ENCODE data around the gene ARHGAP45.

The ARHGAP45 gene

DNA sequence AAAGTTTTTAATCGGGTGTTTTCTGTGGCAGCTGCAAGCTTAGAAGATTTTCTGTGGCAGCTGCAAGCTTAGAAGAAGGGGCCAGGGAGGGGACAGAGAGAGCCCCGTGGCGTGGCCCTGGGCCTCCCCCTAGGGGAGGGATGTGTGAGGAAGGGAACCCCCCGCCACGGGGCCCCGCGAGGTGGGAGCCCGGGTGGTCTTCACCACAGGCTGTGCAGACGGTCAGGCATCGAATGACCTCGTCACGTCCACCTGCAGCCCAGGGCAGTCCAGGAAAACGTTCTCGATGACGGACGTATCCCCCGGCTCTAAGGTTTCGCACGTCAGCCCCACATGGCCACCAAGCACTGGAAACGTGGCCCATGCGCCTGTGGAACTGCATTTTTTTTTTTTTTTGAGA lies 19.6 kb downstream of the ARHGAP45 start:
- no peak for DNase-seq (ENCODE audit: low spot score)

DNA sequence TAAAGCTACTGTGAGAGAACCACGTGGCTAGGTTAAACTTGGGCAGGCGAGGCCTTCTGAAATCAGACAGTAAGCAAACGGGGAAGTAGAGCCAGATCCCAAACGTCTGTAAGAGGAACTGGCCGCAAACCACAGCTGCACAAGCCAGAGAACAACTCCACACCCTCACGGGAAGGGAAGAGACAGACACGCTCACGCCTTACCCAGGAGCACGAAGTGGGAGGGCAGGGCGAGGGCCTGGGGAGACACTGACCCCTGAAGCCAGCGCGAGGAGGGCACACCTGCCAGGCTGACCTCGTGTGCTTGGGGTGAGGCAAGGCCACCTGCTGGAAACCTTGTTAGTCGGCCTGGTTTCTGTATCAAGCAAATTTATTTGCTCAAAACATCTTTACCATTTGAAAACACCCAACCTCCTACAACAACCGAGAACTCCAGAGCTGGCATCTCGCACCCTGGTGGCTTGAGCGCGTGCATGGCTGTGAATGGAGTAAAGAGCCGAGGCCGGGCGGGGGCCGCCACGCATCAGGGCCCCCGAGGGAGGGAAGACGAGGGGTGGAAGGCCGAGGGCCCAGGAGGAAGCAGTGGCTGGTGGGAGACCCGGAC lies 20.9 kb downstream of the ARHGAP45 start:
- no peak for DNase-seq (ENCODE audit: low spot score)

DNA sequence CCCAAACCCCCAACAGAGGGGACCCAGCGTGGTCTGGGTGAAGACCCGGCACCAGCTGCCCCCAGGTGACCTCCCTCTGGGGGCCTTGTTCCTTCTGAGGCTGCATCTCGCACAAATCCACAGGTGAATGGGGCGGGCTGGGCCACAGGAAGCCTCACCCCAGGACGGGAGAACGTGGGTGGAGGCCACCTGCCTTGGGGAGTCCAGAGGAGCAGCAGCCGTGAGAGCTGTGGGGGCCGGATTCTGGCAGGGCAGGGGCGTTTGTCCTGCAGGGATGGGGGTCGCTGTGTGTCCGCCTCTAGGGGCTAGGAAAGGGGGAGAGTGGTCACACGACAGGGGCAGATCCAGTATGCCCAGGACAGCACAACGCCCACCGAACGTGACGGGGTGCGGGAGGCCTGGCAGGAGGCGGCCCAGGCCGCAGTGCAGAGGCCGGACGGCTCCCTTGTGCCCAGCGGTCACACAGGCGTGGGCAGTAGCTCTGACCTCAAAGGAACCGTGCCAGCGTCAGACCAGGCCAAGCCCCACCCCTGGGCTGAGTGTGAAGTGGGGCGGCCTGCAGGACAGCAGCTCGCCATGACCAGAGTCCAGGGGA lies 21.5 kb downstream of the ARHGAP45 start:
- DNase-seq (ENCODE audit: low spot score), result no peak

DNA sequence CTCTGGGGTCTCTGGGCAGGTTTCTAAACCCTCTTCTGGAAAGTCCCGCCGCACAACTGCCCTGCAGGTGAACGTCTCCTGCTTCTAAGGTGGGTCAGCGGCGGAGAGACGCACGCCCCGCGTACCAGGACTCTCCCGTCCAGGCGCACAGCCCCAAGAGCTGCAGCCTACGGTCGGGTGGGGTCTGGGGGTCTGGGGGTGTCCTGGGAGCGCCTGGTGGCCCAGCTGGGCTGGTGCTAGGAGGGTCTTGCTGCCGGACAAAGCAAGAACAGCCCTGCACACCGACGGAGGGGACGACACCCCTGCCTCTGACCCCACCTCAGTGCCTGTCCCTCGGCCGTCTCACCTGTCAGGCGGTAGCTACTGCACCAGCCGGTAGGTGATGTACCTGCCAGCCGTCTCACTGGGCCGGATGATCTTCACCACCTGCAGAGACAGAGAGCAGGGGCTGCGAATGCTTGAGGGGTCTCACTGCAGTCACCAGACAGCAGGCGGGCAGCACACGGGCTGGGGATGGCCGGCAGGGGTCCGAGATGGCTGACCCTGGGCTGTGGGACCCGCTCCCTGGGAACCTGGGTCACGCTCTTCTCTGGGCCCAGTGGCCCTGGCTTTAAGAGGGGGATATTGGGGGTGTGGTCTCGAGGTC lies 22.3 kb downstream of the ARHGAP45 start:
- DNase-seq (ENCODE audit: low spot score), result no peak

DNA sequence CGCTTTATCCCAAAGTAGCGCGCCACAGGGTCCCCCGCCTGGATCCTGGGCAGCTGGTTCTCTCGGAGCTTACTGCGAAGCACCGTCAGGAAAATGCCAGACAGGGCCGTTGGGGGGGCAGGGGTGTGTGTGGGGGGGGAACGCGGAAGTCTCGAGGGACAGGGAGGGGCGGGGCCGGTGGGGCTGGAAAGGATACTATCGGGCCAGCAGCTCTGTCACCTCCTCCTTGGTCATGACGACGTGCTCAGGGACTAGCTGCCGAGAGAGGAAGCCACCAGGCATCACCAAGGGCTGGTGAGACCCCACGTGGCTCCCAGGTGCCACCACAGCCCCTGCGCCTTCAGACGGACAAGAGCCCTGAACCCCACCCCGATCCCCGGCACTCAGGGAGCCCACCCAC lies 22.9 kb downstream of the ARHGAP45 start:
- no peak for DNase-seq (ENCODE audit: low spot score)

DNA sequence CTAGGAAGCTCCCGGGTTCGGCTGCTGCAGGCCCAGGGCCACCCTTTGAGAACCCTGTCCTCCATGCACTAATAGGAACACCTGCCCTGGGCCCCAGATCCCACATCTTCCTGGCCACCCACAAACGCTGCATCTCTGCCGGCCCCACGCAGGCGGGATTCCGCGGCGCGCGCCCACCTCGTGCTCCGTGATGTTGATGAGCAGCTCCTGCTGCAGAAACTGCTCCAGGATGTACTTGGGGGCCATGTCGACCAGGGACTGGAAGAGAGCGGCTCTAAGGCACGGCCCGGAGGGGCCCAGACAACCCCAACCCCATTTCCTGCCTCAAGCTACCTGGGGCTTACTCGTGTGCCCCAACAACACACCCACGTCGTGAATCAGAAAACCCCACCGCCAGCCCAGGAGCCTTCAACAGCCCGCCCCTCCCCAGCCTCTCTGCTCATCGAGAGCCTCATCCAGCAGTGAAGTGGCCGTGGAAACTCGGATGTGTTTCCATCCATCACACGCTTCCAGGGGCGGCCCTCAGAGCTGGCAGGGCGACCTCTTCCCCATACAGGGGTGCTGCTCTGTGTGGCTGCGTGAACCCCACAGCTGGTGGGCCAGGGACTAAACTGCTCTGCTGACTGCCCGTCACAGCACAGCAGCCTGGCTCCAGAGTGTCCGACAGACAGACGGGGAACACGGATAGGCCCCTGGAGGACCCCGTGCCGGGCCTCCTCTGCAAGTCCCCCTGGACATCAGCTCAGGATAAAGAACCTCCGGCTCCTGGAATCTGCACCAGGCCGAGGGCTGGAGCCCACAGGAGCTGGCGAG lies 24.0 kb downstream of the ARHGAP45 start:
- no peak for DNase-seq (ENCODE audit: low spot score)

DNA sequence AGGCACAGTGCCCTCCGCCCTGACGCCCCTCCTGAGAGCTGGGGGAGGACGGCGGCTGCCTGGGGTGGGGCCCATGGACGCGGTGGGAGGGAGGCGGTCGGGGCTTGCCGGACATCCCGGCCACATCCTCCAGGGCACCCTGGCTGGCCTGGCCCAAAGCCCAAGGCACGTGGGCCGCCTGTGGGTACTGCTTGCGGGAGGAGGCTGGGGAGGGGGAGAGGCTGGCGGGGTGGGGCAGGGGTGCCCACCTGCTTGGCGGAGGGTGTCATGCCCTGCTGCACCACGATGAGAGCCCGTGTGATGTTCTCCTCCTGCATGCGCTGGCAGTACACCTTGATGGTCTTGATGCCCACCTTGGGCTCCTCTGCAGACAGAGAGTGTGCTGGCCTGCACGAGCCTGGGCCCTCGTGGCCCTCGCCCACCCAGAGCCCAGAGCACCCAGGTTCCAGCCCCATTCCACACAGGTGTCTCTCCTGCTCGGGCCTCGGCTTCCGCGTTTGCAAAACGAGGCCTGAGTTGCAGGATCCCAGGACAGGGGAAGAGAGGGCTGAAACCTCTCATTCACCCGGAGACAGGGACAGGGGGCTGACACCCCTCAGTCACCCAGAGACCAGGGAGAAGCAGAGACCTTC lies 24.7 kb downstream of the ARHGAP45 start:
- DNase-seq (ENCODE audit: low spot score), result no peak

DNA sequence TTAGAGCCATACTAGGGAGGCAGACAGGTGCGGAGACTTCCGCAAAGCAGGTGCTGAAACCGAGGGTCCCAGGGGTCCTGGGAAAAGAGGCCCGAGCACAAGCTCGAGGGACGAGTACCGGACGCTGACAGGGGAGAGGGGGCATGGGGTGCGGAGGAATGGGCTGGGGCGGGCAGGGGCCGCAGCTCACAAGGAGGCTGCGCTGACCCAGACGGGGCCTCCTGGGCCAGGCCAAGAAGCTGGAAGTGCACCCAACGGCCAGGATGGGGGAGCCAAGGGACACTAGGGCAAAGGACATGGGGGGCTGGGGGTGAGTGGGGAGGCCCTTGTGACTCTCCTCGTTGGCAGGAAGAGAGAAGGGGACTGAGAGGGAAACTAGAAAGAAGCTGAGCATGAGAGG lies 26.4 kb downstream of the ARHGAP45 start:
- no peak for DNase-seq (ENCODE audit: low spot score)

DNA sequence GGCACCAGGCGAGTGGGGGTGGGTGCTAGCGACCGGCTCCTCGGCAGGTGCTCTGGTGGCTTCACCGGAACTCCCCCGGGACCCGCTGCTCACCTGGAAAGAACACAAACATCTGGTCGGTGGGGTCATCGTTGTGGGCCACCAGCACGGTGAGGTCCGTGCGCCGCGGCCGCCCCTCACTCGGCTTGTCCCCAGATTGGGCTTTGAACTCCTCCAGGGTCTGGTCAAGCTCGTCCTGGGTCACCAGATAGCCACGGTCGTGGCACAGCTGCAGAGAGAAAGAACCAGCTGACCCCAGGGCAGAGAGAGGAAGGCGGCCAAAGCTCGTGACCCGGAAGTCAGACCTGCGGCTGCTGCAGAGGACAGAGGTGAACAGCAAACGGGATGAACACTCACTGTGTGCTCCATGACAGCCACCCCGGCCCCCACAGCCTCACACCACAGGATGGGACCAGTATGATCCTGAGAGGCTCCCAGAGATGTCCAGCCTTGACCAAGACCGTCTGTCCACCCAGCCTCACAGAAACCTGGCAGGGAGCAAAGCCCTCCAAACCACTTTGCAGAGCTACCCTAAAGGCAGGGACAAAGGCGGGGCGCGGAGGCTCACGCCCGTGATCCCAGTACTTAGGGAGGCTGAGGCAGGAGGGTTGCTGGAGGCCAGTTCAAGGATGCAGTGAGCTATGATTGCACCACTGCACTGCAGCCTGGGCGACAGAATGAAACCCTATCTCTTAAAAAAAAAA lies 27.0 kb downstream of the ARHGAP45 start:
- no peak for DNase-seq (ENCODE audit: low spot score)

DNA sequence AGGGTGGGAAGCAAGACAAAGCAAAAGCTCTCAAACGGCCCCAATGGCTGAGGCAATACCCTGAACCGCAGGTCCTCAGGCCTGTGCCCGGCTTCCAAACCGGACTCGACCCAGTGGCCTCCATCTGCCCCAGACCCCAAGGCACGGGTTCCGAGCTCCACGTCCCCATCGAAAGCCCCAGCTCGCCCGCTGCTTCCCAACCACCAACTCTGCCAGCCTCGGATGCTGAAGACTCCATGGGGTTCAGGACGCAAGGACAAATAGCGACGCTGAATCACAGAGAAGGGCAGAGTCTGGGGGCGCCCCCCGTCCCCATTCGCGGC lies 27.6 kb downstream of the ARHGAP45 start:
- DNase-seq (ENCODE audit: low spot score), result no peak

DNA sequence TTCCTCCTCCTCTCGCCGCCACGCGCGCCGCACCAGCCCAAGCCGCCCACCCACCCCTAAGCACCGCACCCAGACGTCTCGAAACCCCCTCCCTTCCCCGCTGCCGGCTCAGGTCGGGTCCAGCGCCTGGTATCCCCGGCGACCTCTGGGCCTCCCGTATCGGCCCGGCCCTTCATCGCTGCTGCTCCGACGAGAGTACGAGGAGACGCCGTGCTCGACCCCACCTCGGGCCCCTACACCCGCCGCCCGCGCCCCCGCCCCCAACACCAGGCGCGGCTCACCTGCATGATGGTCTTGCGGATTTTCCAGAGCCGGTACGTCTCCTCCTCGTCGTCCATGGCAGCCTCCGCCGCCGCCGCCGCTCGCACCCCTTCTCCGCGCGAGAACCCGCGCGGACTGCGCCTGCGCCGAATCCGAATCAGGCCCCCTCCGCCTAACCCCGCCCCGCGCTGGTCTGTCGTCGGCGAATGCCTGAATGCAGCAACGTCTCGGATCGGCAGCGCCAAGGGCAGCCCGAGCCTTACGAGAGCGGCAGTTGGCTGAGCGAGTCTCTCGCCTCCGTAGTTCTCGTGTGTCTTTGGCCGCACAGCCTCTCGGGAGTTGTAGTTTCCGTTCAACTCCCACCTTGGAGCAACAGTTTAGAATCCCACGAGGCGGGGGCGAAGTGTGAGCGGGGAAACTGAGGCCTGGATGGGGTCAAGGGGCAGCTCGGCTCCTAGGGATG lies 28.2 kb downstream of the ARHGAP45 start, which contains the start of gene POLR2E:
POLR2E (minus strand) TSS at position 398 of the 724 bp plus-strand sequence; CDS start at position 338, 60 bp downstream.
- peak; percentile 98 for DNase-seq (ENCODE audit: low spot score)

DNA sequence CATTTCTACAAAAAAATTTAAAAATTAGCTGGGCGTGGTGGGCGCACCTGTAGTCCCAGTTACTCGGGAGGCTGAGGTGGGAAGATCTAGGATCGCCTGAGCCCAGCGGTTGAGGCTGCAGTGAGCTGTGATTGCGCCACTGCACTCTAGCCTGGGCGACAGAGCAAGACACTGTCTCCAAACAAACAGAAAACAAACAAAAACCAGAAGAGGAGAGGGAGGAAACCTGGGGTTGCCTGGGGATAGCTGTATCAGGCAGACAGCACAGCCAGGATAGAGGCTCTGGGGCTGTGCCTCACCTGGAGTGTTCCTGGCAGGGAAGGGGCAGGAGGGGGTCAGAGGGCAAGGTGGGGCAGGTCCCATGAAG lies 30.8 kb downstream of the ARHGAP45 start:
- DNase-seq (ENCODE audit: low spot score), result no peak

DNA sequence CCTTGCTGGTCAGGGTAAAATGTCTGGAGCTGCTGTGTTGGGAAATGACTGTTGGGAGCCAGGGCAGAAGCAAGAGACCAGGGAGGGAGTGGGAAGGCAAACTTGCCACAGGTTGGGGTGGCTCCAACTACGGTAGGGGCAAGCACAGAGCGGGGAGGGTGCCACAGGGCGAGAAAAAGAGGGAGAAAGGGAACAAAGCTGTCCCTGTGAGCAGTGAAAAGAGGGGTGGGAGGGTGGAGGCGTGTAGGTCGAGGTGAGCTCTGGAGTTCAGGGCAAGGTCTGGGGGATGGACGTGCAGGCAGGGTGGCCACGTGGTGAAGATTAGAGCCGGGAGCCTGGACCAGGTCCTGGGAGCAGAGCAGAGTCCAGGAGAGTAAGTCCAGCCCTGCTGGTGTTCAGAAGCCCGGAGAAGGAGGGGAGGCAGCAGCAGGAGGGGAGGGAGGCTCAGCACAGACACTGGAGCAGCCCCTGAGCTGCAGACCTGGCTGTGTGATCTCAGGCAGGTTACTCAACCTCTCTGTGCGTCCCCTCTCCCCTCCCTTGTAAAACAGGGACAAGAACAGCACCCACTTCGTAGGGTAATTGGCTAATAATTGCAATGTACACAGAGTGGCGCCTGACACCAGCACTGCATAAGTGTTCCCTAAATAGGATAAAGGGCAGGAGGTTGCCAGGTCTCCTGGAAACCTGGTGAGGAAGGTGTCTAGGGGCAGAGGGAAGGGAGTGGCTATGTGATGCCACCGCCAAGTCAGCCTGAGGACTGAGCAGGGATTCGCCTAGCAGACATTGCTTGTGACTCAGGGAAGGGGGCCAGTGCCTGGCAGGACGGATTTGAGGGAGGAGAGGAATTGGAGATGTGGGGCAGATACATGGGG lies 31.4 kb downstream of the ARHGAP45 start:
- DNase-seq (ENCODE audit: low spot score), result no peak

DNA sequence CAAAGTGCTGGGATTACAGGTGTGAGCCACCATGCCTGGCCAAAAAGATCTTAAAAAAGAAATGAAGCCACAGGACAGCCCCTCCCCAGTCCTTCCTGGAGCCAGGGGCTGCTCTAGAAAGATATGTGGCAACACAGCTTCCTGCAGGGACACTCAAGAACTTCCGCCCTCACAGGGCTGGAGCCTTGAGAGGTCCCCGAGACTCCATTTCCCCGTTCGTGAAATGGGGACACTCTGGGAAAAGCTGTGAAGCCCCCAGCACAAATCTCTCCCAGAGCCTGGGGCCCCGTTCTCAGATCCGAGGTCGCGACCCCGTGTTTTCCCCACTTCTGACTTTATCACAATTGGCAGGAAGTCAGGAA lies 34.4 kb downstream of the ARHGAP45 start:
- no peak for DNase-seq (ENCODE audit: low spot score)

DNA sequence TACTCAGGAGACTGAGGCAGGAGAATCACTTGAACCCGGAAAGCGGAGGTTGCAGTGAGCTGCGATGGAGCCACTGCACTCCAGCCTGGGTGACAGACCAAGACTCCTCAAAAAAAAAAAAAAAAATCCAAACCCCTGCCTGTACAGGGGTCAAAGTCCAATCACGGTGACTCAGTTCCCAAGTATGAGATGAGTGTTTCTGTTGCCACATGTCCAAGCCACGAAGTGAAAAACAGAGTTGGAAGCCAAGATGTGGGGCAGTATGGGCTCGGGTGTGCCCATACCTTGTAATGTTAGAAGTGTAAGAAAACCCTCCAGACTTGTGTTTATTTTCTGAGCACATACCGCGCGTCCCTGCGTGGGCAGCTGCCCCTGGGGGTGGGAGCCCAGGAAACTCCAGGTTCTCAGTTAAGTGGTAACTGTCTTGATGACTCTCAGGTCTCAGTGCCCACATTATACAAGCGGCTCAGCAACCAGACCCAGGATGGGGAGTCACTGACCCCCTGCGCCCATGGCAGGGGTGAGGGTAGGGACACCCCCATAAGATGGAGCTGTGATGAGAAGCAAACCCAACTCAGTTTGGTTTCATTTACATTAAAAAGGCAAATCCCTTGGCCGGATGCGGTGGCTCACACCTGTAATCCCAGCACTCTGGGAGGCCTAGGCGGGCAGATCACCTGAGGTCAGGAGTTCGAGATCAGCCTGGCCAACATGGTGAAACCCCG lies 35.6 kb downstream of the ARHGAP45 start:
- peak; percentile 69 for DNase-seq (ENCODE audit: low spot score)

DNA sequence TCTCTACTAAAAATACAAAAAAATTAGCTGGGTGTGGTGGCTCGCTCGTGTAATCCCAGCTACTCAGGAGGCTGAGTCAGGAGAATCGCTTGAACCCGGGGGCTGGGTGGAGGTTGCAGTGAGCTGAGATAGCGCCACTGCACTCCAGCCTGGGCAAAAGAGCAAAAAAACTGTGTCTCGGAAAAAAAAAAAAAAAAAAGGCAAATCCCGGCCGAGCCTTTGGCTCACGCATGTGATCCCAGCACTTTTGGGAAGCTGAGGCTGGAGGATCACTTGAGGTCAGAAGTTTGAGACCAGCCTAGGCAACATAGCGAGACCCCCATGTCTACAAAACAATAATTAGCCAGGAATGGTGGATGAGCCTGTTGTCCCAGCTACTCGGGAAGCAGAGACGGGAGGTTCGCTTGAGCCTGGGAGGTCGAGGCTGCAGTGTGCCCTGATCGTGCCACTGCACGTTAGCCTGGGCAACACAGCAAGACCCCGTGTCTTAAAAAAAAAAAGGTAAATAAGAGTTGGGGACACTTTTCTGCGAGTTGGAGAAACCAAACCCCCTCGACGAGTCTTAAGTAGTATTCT lies 36.3 kb downstream of the ARHGAP45 start:
- DNase-seq (ENCODE audit: low spot score), result no peak

DNA sequence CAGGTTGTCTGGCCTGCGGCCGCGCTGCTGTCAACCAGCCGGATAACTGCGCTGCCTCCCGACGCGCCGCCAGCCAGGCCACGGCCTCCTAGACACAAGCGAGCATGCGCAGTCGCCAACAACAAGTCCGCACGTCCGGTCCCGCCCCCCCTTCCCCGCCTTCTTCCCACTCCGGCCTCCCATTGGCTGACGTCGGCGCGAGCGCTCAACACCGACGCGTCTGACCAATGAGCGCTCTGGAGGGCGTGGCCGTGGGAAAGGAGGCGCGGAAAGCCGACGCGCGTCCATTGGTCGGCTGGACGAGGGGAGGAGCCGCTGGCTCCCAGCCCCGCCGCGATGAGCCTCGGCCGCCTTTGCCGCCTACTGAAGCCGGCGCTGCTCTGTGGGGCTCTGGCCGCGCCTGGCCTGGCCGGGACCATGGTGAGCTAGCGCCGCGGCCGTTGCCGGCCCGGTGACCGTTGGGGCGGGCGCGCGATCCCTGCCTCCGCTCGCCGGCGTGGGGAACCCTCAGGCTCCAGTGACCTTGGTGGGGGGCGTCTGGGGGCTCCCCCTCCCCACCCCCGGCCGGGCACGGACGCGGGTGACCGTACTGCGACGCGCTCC lies 36.8 kb downstream of the ARHGAP45 start, which contains the start of gene GPX4:
GPX4 (plus strand) TSS at position 287 of the 603 bp plus-strand sequence; CDS start at position 337, 50 bp downstream.
- peak; percentile 100 for DNase-seq (ENCODE audit: low spot score)

DNA sequence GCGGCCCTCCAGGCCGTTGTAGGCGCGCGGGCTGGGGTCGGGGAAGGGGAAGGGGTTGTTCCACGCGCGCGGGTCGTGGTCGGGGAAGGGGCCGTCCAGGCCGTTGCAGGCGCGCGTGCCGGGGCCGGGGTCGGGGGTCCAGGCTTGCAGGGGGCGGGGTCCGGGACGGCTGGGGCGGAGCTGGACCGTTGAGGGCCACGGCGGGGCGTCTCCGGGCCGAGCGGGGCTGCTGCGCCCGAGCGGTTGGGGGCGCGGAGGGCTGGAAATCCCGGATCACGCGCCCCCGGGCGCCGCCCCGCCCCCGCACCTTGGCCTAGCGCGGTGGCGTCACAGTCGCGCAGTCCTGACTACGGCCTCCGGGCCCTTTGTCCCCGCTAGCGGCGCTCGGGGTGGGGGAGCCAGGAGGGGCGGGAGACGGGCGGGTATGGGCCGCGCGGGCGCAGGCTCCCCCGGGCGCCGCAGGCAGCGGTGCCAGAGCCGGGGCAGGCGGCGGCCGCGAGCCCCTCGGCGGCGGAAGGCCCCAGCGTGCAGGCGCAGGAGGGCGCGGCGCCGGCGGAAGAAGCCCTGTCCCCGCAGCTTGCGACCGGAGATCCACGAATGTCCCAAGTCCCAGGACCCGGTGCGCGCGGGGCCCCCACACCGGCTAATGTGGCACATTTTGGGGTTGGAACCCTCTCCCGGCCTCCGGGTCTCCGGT lies 37.5 kb downstream of the ARHGAP45 start:
- peak; percentile 57 for DNase-seq (ENCODE audit: low spot score)

All from COLO829 (cell line).